Epidermal melanocyte (primary cell): ENCODE measurements around the gene PLEKHF1.

Experiments used
- DNase-seq: peaks from one replicate; pipeline ENCODE4 v3.0.0; 2011; ENCODE audit warnings: low spot score; ENCODE audit not compliant: insufficient read length

Gene PLEKHF1

DNA sequence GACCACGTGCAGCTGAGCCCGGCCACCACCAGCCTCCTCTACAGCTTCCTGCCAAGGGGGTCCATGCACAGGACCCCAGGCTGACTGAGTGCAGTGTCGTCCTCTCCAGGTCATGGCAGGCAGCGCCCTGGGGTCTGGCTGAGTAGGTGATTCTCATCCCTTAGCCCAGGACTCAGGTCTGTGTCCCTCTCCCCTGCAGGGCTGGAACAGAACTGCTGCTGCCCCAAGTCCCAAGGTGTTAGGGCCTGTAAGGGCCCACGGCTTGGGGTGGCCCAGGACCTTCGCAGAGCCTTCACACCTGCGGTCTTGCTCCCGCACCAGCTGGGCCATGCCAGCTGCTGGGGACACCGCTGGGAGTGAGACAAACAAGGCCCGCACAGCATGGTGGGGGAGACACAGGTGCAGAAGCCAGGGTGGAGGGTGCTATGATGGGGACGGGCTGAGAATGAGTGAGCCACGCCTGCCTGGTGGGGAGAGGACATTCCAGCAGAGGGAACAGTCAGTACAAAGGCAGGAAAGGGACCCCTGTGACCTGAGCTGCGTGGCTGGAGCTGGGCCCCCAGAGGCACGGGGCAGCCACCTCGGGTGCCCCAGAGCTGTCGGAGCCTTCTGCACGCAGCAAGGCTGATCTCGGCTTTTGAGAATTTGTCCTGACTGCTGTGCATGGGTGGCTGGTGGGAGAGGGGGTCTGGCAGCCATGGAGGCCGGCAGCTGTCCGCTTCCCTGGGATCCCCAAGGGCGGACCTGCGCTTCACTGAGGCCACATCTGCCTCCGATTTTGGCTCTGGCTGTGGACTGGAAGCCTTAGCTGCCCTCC lies 11.9 kb downstream of the PLEKHF1 start:
- DNase-seq = no peak

DNA sequence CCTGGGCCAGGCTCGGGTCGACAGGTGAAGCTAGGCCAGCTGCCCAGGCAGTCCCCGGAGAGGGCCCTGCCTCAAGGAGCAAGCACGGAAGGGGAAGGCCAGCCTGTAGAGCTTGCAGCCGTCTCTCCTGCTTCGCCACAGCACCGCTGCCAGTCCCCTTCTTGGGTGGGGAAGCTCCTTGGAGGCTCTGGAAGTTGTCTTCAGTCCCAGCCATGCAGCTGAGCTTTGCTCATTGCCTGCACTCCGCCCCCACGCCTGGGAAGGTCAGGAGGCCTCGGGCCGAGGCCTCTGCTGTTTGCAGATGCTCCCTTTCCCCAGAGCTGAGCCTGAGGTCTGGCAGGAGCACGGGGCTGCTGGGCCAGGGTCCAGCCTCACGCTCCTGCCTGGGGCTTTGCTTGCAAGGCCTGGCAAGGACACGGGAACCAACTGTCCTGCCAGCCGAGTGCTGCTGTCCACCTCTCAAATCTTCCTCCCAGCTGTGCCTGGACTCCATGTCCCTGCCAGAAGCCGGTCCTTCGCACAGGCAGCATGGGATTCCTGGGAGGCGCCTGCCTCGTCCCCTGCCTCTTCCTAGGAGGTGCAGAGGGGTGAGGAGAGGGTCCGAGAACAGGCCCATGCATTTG lies 13.3 kb downstream of the PLEKHF1 start:
- DNase-seq = peak; percentile 48

GRCh38 chr19:29679598-29680210 lies 14.4 kb downstream of the PLEKHF1 start:
- no peak for DNase-seq

- no peak for DNase-seq
These were observed 15.2 kb downstream of the PLEKHF1 start for GRCh38 chr19:29680447-29680846.

GRCh38 chr19:29680937-29681336 lies 15.7 kb downstream of the PLEKHF1 start:
- no peak for DNase-seq

- DNase-seq = no peak
These were observed 16.4 kb downstream of the PLEKHF1 start for GRCh38 chr19:29681422-29682235.

- no peak for DNase-seq
These were observed 17.1 kb downstream of the PLEKHF1 start for GRCh38 chr19:29682236-29682895.

GRCh38 chr19:29683009-29683408 lies 17.7 kb downstream of the PLEKHF1 start:
- DNase-seq = no peak

GRCh38 chr19:29685326-29685725 lies 20.1 kb downstream of the PLEKHF1 start:
- DNase-seq = no peak

GRCh38 chr19:29686285-29686805 lies 21.1 kb downstream of the PLEKHF1 start:
- DNase-seq = no peak

DNA sequence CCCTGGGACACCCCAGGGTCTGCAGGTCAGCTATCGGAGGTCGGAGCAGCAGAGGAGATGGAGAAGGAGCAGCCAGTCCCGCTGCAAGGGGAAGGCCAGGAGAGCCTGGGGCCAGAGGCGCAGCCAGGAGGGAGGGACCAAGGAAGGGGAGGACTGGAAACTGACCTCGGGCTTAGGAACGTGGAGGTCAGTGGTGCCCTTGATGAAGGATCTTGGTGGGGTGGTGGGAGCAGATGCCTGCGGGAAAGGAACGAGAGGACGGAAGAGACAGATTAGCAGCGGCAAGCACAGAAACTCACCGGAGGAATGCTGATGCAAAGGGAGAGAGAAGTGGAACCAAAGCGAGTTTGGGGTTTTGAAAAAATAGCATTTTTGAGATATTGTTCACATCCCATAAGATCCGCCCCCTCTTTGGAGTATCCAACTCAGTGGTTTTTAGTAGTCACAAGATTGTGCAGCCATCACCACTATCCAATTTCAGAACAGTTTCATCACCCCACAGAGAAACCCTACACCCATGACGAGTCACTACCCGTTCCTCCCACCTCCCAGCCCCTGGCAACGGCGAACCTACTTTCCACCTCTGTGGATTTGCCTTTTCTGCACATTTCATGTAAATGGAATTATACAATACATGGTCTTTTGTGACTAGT lies 22.1 kb downstream of the PLEKHF1 start:
- DNase-seq = no peak

DNA sequence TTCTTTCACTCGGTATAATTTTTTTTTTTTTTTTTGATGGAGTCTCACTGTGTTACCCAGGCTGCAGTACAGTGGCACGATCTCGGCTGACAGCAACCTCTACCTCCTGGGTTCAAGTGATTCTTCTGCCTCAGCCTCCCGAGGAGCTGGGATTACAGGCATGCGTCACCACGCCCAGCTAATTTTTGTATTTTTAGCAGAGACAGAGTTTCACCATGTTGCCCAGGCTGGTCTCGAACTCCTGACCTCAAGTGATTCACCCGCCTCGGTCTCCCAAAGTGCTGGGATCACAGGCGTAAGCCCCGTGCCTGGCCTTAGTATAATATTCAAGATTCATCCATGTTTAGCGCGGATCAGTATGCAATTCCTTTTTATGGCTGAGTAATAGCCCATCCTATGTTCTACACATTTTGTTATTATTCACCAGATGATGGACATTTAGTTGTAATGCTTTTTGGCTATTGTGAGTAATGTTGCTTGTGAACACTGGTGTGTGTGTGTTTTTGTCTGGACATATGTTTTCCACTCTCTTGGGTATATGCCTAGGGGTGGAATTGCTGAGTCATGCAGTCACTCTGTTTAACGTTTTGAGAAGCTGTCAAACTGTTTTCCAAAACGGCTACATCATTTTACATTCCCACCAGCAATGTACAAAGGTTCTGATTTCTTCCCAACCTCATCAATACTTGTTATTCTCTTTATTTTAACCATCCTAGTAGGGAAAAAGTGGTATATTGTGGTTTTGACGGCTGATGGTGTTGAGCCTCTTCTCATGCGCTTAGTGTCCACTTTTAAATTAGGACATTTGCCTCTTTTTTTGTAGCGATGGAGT lies 22.9 kb downstream of the PLEKHF1 start:
- DNase-seq = no peak

DNA sequence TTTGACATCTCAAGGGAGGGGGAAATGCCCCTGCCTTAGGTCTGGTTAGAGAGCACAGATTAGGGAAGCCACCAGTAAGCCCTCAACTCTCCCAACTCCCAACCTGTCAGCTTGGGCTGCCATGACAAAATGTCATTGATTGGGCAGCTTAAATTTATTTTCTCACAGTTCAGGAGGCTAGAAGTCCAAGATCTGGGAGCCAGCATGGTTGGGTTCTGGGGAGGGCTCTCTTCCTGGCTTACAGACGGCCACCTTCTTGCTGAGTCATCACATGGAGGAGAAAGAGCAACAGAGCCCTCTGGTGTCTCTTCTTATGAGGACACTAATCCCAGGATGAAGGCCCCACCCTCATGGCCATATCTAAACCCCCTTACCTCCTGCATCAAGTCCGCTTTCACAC lies 25.6 kb downstream of the PLEKHF1 start:
- DNase-seq = no peak

DNA sequence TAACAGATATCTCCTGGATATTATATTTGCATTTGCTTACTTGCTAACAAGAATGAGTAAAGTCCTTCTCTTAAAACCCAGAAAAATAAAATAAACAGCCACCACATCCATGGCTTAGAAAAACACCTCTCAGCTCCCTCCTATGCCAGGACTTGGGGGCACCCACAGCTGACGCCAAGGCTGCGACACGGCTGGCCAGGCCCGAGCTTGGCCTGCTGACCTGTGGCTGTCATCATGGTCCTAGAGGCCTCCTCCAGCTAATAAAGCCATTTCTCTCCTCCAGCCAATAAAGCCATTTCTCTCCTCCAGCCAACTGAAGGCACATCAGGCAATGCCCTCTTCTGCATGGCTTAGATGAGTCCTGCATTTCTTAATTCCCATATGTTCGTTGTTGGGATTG lies 28.9 kb downstream of the PLEKHF1 start:
- DNase-seq = no peak

- peak; percentile 69 for DNase-seq
These were observed 29.7 kb downstream of the PLEKHF1 start for GRCh38 chr19:29694669-29695627.

DNA sequence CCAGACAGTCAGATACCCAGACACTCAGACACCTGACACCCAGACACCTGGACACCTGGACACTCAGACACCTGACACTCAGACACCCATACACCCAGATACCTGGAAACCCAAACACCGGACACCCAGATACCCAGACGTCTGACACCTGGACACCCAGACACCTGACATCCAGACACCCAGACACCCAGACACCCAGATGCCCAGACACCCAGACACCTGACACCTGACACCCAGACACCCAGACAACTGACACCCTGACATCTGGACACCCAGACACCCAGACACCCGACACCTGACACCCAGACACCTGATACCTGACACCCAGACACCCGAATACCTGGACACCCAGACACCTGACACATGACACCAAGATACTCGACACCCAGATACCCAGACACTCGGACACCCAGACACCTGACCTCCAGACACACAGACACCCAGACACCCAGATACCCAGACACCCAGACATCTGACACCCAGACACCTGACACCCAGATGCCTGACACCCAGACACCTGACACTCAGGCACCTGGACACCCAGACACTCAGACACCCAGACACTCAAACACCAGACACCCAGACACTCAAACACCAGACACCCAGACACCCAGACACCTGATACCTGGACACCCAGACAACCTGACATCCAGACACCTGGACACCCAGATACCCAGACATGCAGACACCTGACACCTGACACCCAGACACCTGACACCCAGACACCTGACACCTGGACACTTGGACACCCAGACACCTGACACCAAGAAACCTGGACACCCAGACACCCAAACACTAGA lies 30.7 kb downstream of the PLEKHF1 start:
- no peak for DNase-seq

GRCh38 chr19:29696565-29696846 lies 31.2 kb downstream of the PLEKHF1 start:
- DNase-seq = no peak
